Activated CD8-positive, alpha-beta memory T cell treated with anti-CD3 and anti-CD28 coated beads, Interleukin-2, amount 50 U/mL, for 24 hours (primary cell): Measurements from ENCODE around the gene CCDC102A.
"Not testable (repeated sequence)": the region's sequence is repeated elsewhere in the genome, so short reads cannot be mapped to it uniquely, and the experiment has no call there.

ENCODE experiments used
- DNase-seq: peaks from one replicate; pipeline ENCODE4 v3.0.0-alpha.2; 2020; ENCODE audit errors: extremely low read depth

Gene CCDC102A

DNA sequence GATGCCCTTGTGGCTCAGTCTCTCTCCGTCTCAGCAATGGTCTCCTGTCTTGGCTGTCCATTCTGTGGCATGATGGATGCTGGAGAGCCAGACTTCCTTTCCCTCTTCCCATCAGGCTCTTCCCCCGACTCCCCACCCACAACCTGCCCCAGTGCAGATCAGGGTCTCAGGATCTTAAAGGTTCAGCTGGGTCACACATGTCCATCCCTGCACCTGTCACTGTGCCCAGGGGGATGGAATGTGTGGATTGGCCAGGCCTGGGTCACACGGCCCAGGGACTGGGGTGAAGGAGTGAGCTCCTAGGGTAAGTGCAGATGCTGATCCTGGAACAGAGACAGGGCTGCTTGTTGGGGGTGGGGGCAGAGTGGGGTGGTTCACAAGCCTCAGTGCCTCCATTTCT, 29.1 kb upstream of the CCDC102A start:
- DNase-seq = no peak

DNA sequence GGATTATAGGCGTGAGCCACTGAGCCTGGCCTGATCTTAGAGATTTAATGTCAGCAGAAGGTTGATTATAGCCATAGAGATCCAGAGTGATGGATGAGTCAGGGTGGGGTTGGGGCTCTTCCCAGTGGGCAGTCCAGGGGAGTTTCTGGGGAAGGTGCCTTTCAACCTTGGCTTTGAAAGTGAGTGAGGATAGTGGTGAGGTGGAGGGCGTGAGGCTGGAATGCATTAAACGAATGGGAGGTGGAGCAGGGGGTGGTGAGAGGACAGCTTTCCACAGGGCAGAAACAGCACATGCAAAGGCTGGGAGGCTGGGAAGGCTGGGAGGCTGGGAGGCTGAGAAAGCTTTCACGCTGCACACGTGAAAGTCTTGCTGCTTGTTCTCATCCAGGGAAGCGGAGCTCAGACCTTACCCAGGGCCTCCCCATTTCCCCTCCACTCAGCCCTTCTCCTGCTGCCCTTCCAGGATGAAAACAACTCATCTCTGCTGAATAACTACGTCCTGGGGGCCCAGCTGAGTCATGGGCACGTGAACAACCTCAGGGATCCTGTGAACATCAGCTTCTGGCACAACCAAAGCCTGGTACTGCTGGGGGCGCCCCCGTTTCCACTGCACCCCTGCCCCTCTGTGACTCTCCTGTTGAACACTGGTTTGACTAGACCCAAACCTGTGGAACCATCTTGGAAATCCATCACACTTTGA, 28.4 kb upstream of the CCDC102A start:
- DNase-seq = no peak

DNA sequence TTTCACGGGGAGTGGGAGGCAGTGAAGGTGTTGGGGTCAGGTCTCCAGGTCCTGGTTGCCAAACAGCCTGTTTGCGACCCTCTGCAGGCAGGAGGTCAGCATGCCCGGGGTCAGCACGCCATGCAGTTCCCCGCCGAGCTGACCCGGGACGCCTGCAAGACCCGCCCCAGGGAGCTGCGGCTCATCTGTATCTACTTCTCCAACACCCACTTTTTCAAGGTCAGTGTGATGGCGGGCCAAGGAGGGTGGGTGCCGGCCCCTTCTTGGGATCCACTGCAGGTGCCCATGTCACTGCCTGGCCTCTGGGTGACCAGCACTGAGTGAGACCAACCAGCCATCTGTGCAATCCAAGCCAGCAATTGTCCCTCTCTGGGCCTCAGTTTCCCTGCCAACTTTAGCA, 27.4 kb upstream of the CCDC102A start:
- DNase-seq = no peak

DNA sequence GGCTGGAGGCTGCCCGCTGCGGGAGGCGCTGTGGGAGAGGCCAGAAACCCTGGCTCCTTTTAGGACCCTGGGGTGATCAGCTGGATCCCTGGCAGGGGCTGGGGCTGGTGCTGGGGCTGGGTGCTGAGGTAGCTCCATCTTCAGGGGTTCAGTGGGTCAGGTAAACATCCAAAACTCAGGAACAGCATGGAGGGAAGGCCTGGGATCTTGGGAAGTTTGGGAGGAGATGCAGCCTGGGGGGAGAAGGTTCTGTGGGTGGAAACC, 27.0 kb upstream of the CCDC102A start:
- DNase-seq = no peak

DNA sequence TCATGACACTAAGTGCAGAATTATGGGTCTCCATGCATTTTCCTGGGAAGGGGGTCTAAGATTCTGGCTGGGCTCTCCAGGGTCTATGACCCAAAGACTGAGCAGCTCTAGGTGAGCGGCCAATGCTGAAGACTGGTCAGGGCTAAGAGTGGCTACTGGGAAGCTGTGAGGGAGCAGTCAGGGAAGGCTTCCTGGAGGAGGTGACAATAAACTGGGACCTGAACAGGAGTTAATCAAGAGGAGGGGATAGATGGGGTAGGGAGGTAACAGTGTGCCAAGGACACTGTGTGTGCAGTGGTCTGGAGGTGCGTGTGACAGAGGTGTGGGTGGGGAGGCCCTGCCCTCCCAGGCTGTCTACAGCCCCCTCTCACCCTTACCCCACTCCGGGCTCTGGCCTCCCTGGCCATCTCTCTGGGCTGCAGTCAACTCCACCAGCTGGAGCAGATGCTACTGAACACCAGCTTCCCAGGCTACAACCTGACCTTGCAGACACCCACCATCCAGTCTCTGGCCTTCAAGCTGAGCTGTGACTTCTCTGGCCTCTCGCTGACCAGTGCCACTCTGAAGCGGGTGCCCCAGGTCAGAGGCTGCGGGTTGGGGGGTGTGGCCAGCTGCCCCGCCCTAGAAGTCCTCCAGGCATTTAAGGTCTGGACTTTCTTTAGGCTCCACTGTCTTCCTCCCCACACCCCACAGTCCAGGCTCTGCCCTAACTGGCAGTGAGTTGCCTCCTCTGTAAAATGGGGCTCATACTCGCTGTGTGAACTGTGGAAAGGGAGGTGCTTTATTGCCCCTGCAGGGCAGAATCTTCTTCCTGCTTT, 26.5 kb upstream of the CCDC102A start:
- DNase-seq = no peak

DNA sequence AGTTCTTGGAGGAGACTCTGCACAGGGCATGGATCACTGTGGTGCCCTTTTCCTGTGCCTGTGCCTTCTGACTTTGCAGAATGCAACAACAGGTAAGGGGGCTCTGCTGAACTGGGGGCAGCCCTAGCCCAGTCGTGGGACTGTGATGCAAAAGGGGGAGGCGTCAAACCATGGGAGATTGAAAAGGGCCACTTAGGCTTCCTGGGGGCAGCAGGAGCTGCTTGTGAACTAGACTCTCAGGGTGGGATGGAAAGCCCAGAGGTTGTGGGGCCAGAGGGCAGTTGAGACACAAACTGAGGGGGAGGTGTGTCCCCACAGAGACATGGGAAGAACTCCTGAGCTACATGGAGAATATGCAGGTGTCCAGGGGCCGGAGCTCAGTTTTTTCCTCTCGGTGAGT, 25.7 kb upstream of the CCDC102A start:
- no peak for DNase-seq

DNA sequence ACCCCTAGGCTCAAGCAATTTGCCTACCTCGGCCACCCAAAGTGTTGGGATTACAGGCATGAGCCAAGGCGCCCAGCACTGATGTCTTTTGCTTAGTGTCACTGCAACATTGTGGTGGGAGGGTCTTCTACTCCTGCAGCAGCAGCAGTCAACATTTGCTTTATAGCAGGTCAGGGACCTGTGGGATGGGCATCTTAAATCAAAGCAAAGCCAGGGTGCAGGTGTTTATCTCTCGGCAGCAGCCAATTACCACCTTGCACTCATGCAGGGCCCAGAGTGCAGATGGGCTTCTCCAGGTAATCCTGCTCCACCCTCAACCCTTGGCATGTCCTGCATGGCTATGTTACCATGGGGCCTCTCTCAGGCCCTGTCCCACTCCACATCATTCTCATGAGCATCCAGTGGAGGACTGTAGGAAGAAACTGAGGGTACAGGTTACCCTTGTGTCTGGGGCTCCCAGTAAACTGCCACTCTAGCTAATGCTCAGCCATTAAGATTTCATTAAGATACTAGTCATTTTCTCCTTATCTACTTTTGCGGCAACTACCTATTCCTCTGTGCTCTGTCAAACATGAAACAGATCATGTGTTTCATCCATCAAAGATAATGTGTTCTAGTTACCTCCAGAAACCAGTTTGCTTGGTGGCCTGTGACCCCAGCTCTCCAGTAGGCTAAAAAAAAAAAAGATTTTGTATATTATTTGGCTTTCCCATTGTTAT, 22.9 kb upstream of the CCDC102A start:
- DNase-seq = no peak

DNA sequence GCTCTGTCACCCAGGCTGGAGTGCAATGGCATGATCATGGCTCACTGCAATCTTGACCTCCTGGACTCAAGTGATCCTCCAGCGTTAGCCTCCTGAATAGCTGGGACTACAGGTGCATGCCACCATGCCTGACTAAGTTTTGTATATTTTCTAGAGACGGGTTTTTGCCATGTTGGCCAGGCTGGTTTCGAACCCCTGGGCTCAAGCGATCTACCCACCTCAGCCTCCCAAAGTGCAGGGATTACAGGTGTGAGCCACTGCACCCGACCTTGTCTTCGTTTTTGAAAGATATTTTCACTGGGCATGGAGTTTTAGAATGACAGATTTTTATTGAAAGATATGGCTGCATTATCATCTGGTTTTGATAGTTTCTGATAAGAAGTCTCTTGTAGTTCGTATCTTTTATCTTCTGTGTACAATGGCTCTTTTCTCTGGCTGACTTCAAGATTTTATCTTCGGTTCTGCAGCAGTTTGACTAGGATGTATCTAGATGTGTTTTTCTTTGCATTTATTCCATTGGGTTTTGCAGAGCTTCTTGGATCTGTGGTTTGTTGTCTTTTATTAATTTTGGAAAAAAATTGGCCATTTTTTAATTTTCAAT, 20.7 kb upstream of the CCDC102A start:
- DNase-seq = no peak

DNA sequence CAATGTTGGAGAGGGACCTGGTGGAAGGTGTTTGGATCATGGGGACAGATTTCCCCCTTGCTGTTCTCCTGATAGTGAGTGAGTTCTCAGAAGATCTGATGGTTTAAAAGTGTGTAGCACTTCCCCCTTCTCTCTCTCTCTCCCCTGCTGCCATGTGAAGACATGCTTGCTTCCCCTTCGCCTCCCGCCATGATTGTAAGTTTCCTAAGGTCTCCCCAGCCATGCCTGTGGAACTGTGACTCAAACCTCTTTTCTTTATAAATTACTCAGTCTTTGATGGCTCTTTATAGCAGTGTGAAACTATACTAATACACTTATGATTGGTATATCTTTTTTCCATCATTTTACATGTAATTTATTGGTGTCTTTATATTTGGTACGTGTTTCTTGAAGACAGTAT, 19.5 kb upstream of the CCDC102A start:
- DNase-seq = no peak

DNA sequence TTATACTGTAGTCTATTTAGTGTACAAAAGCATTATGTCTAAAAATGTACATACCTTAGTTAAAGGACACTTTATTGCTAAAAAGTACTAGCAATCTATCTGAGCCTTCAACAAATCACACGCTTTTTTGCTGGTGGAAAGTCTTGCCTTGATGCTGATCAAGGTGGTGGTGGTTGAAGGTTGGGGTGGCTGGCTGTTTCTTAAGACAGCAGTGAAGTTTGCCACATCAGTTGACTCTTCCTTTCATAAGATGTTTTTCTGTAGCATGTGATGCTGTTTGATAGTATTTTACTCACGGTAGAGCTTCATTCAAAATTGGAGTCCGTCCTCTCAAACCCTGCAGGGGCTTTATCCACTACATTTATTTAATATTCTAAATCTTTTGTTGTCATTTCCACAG, 14.7 kb upstream of the CCDC102A start:
- DNase-seq = no peak

DNA sequence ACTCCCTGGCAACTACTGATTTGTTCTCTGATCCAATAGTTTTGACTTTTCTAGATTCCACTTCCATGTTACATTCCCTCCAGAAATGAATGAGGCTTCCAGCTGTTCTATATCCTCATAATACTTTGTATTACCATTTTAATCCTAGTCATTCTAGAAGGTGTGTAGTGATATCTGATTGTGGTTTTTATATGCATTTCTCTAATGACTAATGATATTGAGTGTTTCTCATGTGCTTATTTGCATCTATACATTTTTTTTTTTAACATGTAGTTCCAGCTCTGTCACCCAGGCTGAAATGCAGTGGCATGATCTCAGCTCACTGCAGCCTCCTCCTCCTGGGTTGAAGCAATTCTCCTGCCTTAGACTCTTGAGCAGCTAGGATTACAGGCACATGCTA, 13.4 kb upstream of the CCDC102A start:
- DNase-seq = no peak

DNA sequence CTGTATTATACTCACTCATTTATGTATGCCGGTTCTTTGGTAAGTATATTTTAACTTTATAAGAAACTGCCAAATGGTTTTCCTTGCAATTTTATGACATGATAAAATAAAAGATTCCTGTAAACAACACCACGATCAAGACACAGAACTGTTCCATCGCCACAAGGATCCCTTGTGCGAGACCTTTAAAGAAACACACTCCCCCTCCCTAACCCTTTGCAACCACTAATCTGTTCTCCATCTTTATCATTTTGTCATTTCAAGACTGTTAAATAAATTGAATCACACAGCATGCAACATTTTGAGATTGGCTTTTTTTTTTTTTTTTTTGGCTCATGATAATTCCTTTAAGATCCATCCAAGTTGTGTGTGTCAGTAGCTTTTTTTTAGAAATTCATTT, 12.0 kb upstream of the CCDC102A start:
- no peak for DNase-seq

DNA sequence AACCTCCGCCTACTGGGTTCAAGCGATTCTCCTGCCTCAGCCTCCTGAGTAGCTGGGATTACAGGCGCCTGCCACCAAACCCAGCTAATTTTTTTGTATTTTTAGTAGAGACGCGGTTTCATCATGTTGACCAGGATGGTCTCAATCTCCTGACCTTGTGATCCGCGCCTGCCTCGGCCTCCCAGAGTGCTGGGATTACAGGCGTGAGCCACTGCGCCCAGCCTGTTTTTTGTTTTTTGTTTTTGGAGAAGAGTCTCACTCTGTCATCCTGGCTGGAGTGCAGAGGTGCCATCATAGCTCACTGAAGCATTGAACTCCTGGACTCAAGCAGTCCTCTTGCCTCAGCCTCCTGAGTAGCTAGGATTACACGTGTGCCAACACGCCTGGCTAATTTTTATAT, 11.2 kb upstream of the CCDC102A start:
- not testable (repeated sequence) for DNase-seq

DNA sequence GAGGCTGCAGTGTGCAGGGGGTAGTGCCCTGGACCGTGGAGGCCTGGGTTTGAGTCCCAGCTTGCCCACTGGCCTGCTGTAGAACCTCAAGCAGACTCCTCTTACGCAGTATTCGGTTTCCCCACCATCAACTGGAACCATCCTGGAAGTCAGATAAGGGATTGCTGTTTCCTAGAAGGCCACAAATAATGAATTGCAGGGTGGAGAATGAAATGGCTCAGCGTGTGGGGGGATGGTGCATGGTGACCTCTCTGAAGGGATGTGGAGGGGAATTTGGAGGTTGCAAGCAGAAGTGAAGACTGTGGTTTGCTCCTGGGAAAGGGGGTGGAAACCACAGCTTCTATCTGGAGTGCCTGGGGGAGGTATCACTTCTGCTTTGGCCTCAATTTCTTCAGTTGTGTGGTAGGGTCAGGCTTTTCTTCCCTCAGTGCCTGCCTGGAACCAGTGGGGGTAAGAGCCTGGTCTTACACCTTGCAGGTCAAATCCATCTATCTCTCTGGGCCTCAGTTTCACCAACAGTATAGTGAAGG, 7.8 kb upstream of the CCDC102A start:
- DNase-seq = no peak

DNA sequence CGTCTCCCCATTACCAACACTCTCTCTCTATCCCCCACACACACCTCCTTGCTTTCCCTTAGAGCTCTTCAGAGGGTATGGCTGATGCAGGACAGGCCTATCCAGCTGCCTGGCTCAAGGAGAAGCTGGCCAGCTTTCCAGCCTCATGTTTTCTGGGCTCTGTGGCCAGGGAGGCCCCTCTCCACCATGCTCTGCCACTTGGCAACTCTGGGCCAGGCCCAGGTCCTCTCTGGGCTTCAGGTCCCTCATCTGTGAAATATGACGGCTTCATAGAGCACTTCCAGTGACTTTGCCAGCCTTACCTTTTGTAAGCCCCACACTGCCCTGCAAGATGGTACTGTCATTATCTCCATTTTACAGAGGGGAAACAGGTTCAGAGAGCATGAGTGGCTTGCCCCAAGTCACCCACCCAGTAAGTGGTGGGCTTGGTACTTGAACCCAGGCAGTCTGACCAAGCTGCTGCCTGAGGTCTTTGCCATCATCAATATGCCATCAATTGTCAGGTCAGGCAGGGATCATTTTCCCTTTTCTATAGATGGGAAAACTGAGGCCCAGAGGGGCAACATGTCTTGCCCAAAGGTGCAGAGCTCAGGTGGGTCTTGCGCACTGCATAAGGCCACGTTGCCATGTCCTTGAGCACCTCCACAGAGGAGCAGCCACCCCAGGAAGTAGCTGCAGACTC, 5.5 kb upstream of the CCDC102A start:
- DNase-seq = no peak

DNA sequence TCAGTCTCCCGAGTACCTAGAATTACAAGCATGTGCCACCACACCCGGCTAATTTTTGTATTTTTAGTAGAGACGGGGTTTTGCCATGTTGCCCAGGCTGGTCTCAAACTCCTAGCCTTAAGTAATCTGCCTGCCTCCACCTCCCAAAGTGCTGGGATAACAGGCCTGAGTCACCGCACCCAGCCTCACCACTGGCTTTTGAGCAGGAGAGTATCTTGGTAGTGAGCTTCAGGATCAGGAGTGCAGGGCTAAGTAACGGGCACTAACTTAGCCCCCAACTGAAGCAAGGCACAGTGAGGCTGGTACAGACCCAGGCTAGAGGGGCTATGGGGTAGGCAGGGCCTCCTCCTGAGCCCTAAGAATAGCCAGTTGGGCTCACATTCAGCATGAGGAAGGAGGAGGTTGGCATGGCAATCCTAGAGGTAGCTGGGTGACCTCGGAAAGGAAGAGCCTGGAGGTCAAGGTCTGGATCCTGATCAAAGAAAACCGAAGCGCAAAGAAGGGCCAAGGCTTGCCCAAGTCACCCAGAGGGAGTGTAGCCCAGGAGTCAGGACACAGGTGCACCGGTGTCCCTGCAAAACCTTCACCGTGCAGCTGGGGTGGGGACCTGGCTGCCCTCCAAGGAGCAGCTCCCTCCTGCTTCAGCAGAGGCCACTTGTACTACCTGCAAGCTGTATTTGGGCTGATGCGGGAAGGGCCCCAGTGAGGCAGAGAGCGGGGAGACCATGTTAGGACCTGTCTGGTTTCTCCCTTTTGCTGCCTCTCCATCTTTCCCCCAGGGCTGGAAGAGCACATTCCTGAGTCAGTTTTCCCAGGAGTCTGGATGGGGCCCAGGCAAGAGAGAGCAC, 4.8 kb upstream of the CCDC102A start:
- DNase-seq = no peak

DNA sequence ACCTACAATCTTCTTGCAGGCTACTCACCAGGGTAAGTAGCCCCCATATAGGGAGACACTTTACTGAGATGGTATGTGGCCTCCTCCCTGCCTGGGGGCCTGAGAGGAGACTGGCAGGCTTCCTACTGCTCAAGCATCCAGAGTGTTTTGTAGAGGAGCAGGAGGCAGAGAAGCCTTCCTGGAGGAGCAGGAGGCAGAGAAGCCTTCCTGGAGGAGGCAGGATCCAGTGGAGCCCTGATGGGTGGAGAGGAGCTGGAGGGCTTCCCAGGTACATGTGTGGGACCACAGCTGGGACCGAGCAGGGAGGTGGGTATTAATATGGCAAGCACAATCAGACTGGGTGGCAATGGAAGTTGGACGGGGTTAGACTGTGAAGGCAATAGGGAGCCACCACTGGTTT, 4.0 kb upstream of the CCDC102A start:
- DNase-seq = no peak

DNA sequence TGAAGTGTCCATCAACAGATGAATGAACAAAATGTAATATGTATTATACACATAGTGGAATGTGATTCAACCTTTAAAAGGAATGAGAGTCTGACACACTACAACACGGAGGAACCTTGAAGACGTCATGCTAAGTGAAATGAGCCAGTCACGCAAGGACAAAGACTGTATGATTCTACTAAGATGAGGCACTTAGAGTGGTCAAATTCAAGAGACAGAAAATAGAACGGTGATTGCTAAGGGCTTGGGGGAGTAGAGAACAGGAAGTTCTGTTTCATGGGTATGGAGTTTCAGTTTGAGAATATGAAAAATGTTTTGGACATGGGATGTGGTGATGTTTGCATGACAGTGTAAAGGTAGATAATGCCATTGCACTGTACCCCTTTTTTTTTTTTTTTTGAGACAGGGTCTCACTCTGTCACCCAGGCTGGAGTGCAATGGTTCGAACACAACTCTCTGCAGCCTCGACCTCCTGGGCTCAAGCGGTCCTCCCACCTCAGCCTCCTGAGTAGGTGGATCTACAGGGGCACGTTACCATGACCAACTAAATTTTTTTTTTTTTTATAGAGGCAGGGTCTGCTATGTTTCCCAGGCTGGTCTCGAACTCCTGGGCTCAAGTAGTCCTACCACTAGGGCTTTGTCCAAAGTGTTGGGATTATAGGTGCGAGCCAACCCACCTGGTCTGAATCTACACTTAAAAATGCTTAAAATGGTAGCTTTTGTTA, 2.9 kb upstream of the CCDC102A start:
- no peak for DNase-seq

DNA sequence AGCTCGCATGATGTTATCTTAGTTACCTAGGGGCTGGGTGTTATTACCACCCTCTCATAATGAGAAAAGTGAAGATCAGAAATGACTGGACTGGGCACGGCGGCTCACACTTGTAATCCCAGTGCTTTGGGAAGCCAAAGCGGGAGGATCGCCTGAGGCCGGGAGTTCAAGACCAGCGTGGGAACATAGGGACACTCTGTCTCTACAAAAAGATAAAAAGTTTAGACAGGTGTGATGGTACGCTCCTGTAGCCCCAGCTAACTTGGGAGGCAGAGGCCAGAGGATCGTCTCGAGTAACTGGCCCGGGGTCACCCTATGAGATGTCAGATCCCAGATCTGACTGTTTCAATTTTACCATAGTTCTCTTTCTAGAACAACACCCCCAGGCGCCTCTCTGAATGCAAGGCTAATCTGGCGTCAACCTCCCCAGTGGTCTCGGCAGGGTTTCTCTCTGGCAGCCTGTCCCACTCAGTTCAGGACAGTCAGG, 1.9 kb upstream of the CCDC102A start:
- no peak for DNase-seq

DNA sequence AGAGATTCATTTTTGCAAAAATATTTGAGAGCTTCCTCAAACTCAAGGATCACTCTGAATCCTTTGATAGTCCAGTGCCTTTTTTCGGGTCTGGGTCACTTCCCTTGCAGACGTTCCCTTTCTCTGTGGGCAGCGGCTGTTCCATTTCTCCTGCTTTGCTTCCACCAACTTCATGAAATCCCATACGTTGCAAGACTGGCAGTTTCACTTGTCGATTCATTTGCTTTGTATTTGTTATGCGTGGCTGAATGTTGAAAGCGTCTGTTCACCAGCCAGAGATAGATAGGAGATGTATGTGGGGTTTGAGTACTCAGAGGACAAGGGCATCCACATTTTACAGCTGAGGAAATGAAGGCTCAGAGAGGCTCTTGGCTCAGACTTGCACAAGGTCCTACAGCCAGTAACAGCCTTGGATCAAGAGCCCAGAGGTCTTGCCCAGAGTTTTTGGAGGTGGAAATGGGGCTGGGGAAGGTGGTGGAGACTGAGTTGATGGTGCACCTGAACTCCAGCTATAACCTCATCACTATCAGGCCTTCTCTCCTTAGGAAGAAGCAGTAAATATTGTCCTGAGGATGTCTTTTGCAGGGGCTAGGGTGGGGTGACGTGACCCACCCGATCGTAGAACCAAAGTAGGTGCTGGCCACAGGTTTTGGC, 1.3 kb upstream of the CCDC102A start:
- no peak for DNase-seq
